ENCODE measurements around the gene TLX2. TPM values are rescaled to one million over a fixed set of nuclear protein-coding genes. Genes with fewer than 3 reads are reported as not detected.
A peak's percentile ranks its signal among the peaks of the same experiment; 100 is the strongest.

Gene TLX2
- total and polyA plus RNA-seq, 8 donors = 0.28 to 0.73 TPM; not detected in 6

DNA sequence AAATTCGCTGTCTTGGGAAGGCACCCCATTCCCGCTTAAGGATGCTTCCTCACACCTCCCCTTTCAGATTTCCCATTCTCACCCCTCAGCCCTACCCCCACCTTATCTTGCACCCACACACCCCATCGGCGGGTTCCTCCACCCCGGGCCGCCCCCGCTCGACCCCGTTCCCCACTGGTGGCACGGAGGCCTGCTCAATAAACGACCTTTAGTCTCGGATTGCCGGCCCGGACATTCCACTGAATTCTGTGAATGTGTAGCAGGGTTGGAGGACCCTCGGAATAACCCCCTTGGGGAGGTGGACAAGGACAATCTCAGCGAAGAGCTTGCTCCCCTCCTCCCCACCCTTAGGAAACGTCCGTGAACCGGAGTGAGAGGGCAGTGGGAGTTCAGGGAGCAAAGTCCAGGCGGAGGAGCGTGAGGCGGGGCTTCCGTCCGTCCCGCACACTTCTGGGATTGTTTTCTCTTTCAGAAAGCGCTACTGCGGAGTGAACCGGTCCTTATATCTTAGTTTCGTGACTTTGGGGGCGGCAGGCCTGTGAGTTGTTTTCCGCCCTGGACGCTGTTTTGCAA is 12.0 kb upstream of the TLX2 start:
- H3K4me1 ChIP-seq = peaks cover 71 to 86% (median 85%) of the 10 kb centered on the region in 4 donors

DNA sequence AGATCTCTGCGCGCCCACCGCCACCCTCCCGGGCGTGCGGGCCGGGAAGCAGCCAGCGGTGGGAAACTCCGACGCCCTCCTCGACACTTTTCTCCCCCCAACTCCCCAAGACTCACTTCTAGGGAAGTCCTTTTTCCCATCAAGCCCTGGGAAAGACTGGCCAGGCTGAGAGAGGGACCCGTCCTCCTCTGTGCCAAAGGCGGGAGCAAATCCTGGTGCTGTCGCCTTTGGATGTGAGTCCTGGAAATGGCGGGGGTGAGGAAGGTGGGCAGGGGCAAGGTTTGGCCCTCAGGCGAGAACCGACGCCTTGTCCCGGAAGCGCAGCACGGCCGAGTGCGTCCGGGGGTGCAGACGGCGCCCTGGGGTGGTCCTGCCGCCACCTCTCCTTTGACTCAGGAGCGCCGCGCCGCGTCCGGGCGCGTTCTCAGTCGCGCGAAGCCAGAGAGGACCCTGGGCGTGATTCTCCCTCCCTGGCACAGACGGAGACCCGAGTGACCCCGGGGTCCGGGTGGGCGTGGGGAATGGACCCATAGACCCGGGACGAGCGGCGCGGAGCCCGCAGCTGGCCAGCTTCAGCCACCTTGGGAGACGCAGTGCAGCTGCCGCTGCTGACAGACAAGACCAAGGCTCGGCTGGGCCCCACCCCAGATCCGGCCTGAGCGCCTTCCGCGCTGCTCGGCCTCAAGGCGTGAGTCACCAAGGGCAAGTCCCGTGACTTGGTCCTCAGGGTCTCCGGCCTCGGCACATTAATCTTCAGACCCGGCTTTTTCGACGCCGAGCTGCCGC is 11.3 kb upstream of the TLX2 start:
- peaks cover 0 to 63% (median 23%) of the 10 kb centered on the region in 3 donors for H3K27me3 ChIP-seq
- TF ChIP-seq POLR2AphosphoS5 (IDR thresholded peaks at IDR 0.05) = peak; percentile 39 to 86 (median 82)
- TF ChIP-seq EP300 (IDR thresholded peaks at IDR 0.05) = no peak
- TF ChIP-seq CTCF (IDR thresholded peaks at IDR 0.05) = peak in 1 of 7 experiments; percentile 20
- TF ChIP-seq POLR2A (IDR thresholded peaks at IDR 0.05) = peak in 1 of 4 donors; percentile 49
- DNase-seq = peak; percentile 87 to 94
- H3K4me3 ChIP-seq = peak overlapping the region; percentile 47 to 67 (median 52)
- peak overlapping the region; percentile 85 to 95 (median 93) for H3K27ac ChIP-seq
- H3K9me3 ChIP-seq = no peaks in the 10 kb centered on the region
- H3K36me3 ChIP-seq = peaks cover 6 to 22% (median 17%) of the 10 kb centered on the region in 4 donors
- WGBS, 5 donors = 1 to 9% (median 1%) methylated on average over 35 to 67 of the region's 67 CpGs
- intact Hi-C loops (cut with DNase I; ENCODE audit: low total_unique reads) = no loop called here
- peaks cover 67 to 81% (median 80%) of the 10 kb centered on the region in 4 donors for H3K4me1 ChIP-seq

More for the DNA sequence above, 12.0 kb upstream of the TLX2 start:
- intact Hi-C loops (cut with DNase I; ENCODE audit: low total_unique reads) = no loop called here
- peaks cover 0 to 70% (median 30%) of the 10 kb centered on the region in 3 donors for H3K27me3 ChIP-seq
- peaks cover 6 to 22% (median 17%) of the 10 kb centered on the region in 4 donors for H3K36me3 ChIP-seq
- WGBS, 5 donors = 15 to 26% (median 17%) methylated on average over 32 of the region's 32 CpGs
- H3K27ac ChIP-seq = peak overlapping the region; percentile 85 to 95 (median 93)
- peak in 2 of 3 donors; percentile 61 to 72 for TF ChIP-seq POLR2AphosphoS5 (IDR thresholded peaks at IDR 0.05)
- TF ChIP-seq POLR2A (IDR thresholded peaks at IDR 0.05) = no peak
- TF ChIP-seq CTCF (IDR thresholded peaks at IDR 0.05) = no peak
- no peak for TF ChIP-seq EP300 (IDR thresholded peaks at IDR 0.05)
- peak overlapping the region; percentile 47 to 67 (median 52) for H3K4me3 ChIP-seq
- peak; percentile 68 to 85 for DNase-seq
- H3K9me3 ChIP-seq = no peaks in the 10 kb centered on the region

GRCh38 chr2:74503506-74504475 is 10.5 kb upstream of the TLX2 start:
- peak overlapping the region; percentile 85 to 95 (median 93) for H3K27ac ChIP-seq
- peaks cover 63 to 79% (median 79%) of the 10 kb centered on the region in 4 donors for H3K4me1 ChIP-seq
- H3K36me3 ChIP-seq = peaks cover 6 to 22% (median 17%) of the 10 kb centered on the region in 4 donors
- intact Hi-C loops (cut with DNase I; ENCODE audit: low total_unique reads) = no loop called here
- no peaks in the 10 kb centered on the region for H3K9me3 ChIP-seq
- peak; percentile 33 to 38 for DNase-seq
- TF ChIP-seq POLR2A (IDR thresholded peaks at IDR 0.05) (no peak), POLR2AphosphoS5 (IDR thresholded peaks at IDR 0.05) (no peak), EP300 (IDR thresholded peaks at IDR 0.05) (no peak), CTCF (IDR thresholded peaks at IDR 0.05) (no peak)
- 23 to 37% (median 35%) methylated on average over 35 to 45 of the region's 45 CpGs for WGBS, 5 donors
- H3K27me3 ChIP-seq = peaks cover 0 to 61% (median 15%) of the 10 kb centered on the region in 3 donors
- H3K4me3 ChIP-seq = peak overlapping the region; percentile 47 to 67 (median 52)
